SH-SY5Y (cell line): ENCODE results near the gene LDAH.

Experiments used
- GATA2 ChIP-seq: IDR thresholded peaks from 2 replicates; pipeline ENCODE4 v1.6.1; 2011; ENCODE audit warnings: mild to moderate bottlenecking, low read depth, low read length
- GATA3 ChIP-seq: IDR thresholded peaks from 2 replicates; pipeline ENCODE4 v1.6.1; 2011; ENCODE audit warnings: low read depth, mild to moderate bottlenecking, low read length, moderate library complexity

DNA sequence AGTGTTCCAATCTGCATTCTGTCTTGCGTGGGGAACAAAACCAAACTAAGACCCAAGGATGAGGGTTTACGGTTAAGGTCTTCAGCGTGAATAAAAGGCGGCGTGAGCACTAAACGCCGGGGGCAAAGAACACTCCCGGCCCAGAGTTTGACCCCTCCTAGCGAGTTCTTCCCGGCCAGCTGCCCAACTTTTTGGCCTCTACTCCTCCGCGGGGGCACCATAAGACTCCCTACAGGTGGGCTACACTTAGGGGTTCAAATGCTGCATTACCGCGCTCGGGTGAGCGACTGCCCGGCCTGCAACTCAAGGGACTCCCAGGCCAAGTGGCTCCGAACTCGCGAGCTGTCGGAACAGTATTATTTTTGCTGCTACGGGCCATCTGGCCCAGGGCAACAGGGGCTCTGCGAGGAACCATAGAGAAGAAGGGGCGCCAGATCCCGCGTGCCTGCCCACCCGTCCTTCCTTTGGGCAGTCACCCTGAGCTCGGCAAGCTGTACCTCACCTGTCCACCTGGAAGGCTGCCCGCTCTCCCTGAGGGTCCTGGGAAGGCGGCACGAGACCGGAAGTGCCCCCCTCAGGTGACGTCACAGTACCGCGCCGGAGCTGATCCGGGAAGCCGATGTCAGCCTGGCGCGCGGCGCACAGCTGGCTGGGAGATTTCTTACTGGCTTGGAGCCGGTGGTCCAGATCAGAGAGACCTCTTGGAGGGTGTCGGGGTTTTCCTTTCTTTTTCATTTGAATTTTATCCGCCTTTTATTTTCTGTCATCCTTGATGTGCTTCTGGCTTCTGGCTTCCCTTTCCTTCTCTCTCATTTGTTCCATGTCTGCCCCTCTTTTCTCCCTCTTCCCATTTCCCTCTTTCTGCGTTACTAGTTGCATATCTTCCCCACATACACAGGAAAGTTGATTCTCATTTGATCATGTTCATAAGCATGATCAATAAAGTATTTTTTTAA, at the start of gene LDAH:
- TF ChIP-seq GATA2 (peak; percentile 33), GATA3 (no peak)
